WTC11 (cell line): ENCODE data around the gene FXYD7. TPM values are rescaled to one million over a fixed set of nuclear protein-coding genes. Genes with fewer than 3 reads are reported as not detected.

Experiments used
- ATAC-seq: fragments of 200-7000 bp; cut with Tn5 transposase; 2 replicates; pipeline ENCODE4 v1.10.0; 2021; ENCODE audit warnings: mild to moderate bottlenecking, moderate library complexity
- CTCF ChIA-PET: fragments of 300-600 bp; sonication (Branson Sonifier 250); formaldehyde crosslinking; loops from one replicate; lab custom pipeline; 2021; ENCODE audit warnings: antibody characterized with exemption; lab: Charles Lee
- POLR2A ChIA-PET: fragments of 350-600 bp; sonication (Branson Sonifier 250); formaldehyde crosslinking; loops from one replicate; lab custom pipeline; 2021; ENCODE audit warnings: antibody characterized with exemption; lab: Charles Lee
- DNase-seq: peaks from one replicate; pipeline ENCODE4 v3.0.0; 2021; ENCODE audit warnings: low spot score
- H3K27ac Mint-ChIP-seq: 2 replicates; pipeline ENCODE4 v1.8.0; 2021; ENCODE audit warnings: mixed read lengths
- H3K27me3 Mint-ChIP-seq: 2 replicates; pipeline ENCODE4 v1.8.0; 2021; ENCODE audit warnings: low read depth, mild to moderate bottlenecking, moderate library complexity, mixed read lengths
- H3K36me3 Mint-ChIP-seq: 2 replicates; pipeline ENCODE4 v1.8.0; 2021; ENCODE audit warnings: mixed read lengths
- H3K4me1 Mint-ChIP-seq: 2 replicates; pipeline ENCODE4 v1.8.0; 2022; ENCODE audit warnings: mixed read lengths
- H3K4me3 Mint-ChIP-seq: 2 replicates; pipeline ENCODE4 v1.8.0; 2021; ENCODE audit warnings: mild to moderate bottlenecking, moderate library complexity, mixed read lengths
- H3K9me3 Mint-ChIP-seq: 2 replicates; pipeline ENCODE4 v1.8.0; 2021; ENCODE audit warnings: mixed read lengths
- CBFB ChIP-seq: sonication (generic); formaldehyde crosslinking; IDR thresholded peaks from 2 replicates; pipeline ENCODE4 v1.8.1; 2022; ENCODE audit warnings: mild to moderate bottlenecking, low read depth, missing genetic modification reagents
- CDX4 ChIP-seq: fragments of 250-450 bp; sonication (Bioruptor Pico); IDR thresholded peaks from 2 replicates; pipeline ENCODE4 v1.9.0; 2021; ENCODE audit warnings: moderate library complexity, mild to moderate bottlenecking, inconsistent platforms, borderline replicate concordance
- E2F1 ChIP-seq: sonication (generic); formaldehyde crosslinking; IDR thresholded peaks from 2 replicates; pipeline ENCODE4 v1.8.0; 2022; ENCODE audit warnings: mild to moderate bottlenecking, missing genetic modification reagents
- ELF4 ChIP-seq: sonication (generic); formaldehyde crosslinking; IDR thresholded peaks from 2 replicates; pipeline ENCODE4 v1.8.1; 2022; ENCODE audit warnings: low read depth, mild to moderate bottlenecking, moderate library complexity, missing genetic modification reagents
- ETV6 ChIP-seq: sonication (generic); formaldehyde crosslinking; IDR thresholded peaks from 2 replicates; pipeline ENCODE4 v1.8.1; 2022; ENCODE audit warnings: mild to moderate bottlenecking, missing genetic modification reagents
- FOXP1 ChIP-seq: sonication (generic); formaldehyde crosslinking; IDR thresholded peaks from 2 replicates; pipeline ENCODE4 v1.8.0; 2022; ENCODE audit warnings: missing genetic modification reagents, mild to moderate bottlenecking, moderate library complexity, borderline replicate concordance
- JAZF1 ChIP-seq: fragments of 250-450 bp; sonication (Bioruptor Pico); IDR thresholded peaks from 2 replicates; pipeline ENCODE4 v1.9.0; 2021; ENCODE audit warnings: moderate library complexity, mild to moderate bottlenecking, inconsistent platforms
- MLX ChIP-seq: sonication (generic); formaldehyde crosslinking; IDR thresholded peaks from 2 replicates; pipeline ENCODE4 v1.8.1; 2023; ENCODE audit warnings: mild to moderate bottlenecking, missing genetic modification reagents, moderate library complexity
- MXD4 ChIP-seq: fragments of 250-450 bp; sonication (Bioruptor Pico); IDR thresholded peaks from 2 replicates; pipeline ENCODE4 v1.8.0; 2021; ENCODE audit warnings: mild to moderate bottlenecking, moderate library complexity, borderline replicate concordance
- MYBL2 ChIP-seq: sonication (generic); formaldehyde crosslinking; IDR thresholded peaks from 2 replicates; pipeline ENCODE4 v1.8.1; 2023; ENCODE audit warnings: mild to moderate bottlenecking, moderate library complexity, missing genetic modification reagents
- NFYB ChIP-seq: sonication (generic); formaldehyde crosslinking; conservative IDR thresholded peaks from 2 replicates; pipeline ENCODE4 v1.8.0; 2022; ENCODE audit warnings: low read depth, missing genetic modification reagents
- NR2C2 ChIP-seq: sonication (generic); formaldehyde crosslinking; IDR thresholded peaks from 2 replicates; pipeline ENCODE4 v1.8.0; 2022; ENCODE audit warnings: mild to moderate bottlenecking, missing genetic modification reagents
- RELA ChIP-seq: sonication (generic); formaldehyde crosslinking; IDR thresholded peaks from 2 replicates; pipeline ENCODE4 v1.8.1; 2022; ENCODE audit warnings: missing genetic modification reagents, mild to moderate bottlenecking, borderline replicate concordance
- USF1 ChIP-seq: sonication (generic); formaldehyde crosslinking; IDR thresholded peaks from 2 replicates; pipeline ENCODE4 v1.8.0; 2022; ENCODE audit warnings: mild to moderate bottlenecking, missing genetic modification reagents
- USF2 ChIP-seq: sonication (generic); formaldehyde crosslinking; IDR thresholded peaks from 2 replicates; pipeline ENCODE4 v1.8.1; 2023; ENCODE audit warnings: mild to moderate bottlenecking, missing genetic modification reagents, moderate library complexity
- ZNF138 ChIP-seq: sonication (generic); formaldehyde crosslinking; conservative IDR thresholded peaks from 2 replicates; pipeline ENCODE4 v1.8.1; 2022; ENCODE audit warnings: mild to moderate bottlenecking, moderate library complexity, missing genetic modification reagents
- ZNF232 ChIP-seq: sonication (generic); formaldehyde crosslinking; IDR thresholded peaks from 2 replicates; pipeline ENCODE4 v1.8.0; 2022; ENCODE audit warnings: mild to moderate bottlenecking, missing genetic modification reagents
- ZNF317 ChIP-seq: sonication (generic); formaldehyde crosslinking; IDR thresholded peaks from 2 replicates; pipeline ENCODE4 v1.8.1; 2023; ENCODE audit warnings: low read depth, mild to moderate bottlenecking, moderate library complexity, missing genetic modification reagents, borderline replicate concordance
- ZNF512 ChIP-seq: sonication (generic); formaldehyde crosslinking; IDR thresholded peaks from 2 replicates; pipeline ENCODE4 v1.8.1; 2022; ENCODE audit warnings: missing genetic modification reagents, borderline replicate concordance
- total RNA-seq: library from RNA; stranded (reverse); gene quantifications from 3 replicates; pipeline ENCODE4 v1.2.3, GENCODE V29; 2021

FXYD7 gene
- total RNA-seq, 1 experiment from 2014 or later, result 16.7 TPM

GRCh38 chr19:35117116-35117515 is 25.9 kb upstream of the FXYD7 start:
- H3K27me3 Mint-ChIP-seq, result peaks cover 3% of the 10 kb centered on the region
- peaks cover 36% of the 10 kb centered on the region for H3K4me1 Mint-ChIP-seq
- TF ChIP-seq ZNF138 (CRISPR knock-in tag), result no peak
- TF ChIP-seq JAZF1 (CRISPR knock-in tag), result no peak
- TF ChIP-seq USF2 (CRISPR knock-in tag), result no peak
- TF ChIP-seq FOXP1, result no peak
- TF ChIP-seq ETV6, result no peak
- TF ChIP-seq MLX (CRISPR knock-in tag), result no peak
- no peak for TF ChIP-seq USF1 (CRISPR knock-in tag)
- H3K4me3 Mint-ChIP-seq, result no peak overlapping the region
- CTCF ChIA-PET, result interaction anchor here (0.8 to 3.4 kb wide), 6 partner anchors 10 to 236 kb away, joined by 3 to 54 read pairs (median 4); partner anchors contain the start of gene LGI4
- no peak overlapping the region for H3K27ac Mint-ChIP-seq
- no peak for ATAC-seq
- H3K36me3 Mint-ChIP-seq, result no peaks in the 10 kb centered on the region
- no peaks in the 10 kb centered on the region for H3K9me3 Mint-ChIP-seq
- DNase-seq, result no peak
- POLR2A ChIA-PET, result no interaction called here

- CTCF ChIA-PET, result interaction anchor here (0.5 to 2.2 kb wide), 8 partner anchors 18 to 869 kb away, joined by 3 to 6 read pairs (median 4); no protein-coding TSS in a partner anchor
- no peak overlapping the region for H3K4me3 Mint-ChIP-seq
Measured at GRCh38 chr19:35117799-35118198, 25.3 kb upstream of the FXYD7 start.

More at GRCh38 chr19:35117799-35118198, 25.3 kb upstream of the FXYD7 start:
- H3K4me1 Mint-ChIP-seq, result peaks cover 41% of the 10 kb centered on the region
- no peak for TF ChIP-seq ZNF232 (CRISPR knock-in tag)
- TF ChIP-seq MYBL2 (CRISPR knock-in tag), result no peak
- TF ChIP-seq CBFB (CRISPR knock-in tag), result no peak
- no peak for TF ChIP-seq MXD4 (CRISPR knock-in tag)
- no peak for TF ChIP-seq NR2C2 (CRISPR knock-in tag)
- no peak for TF ChIP-seq ETV6
- TF ChIP-seq NFYB (CRISPR knock-in tag), result no peak
- no peak for TF ChIP-seq ZNF512
- TF ChIP-seq RELA, result no peak
- TF ChIP-seq CDX4 (CRISPR knock-in tag), result no peak
- TF ChIP-seq E2F1, result no peak
- TF ChIP-seq FOXP1, result no peak
- no peak for TF ChIP-seq ZNF317 (CRISPR knock-in tag)
- TF ChIP-seq ELF4, result no peak
- ATAC-seq, result no peak
- POLR2A ChIA-PET, result no interaction called here
- H3K36me3 Mint-ChIP-seq, result no peaks in the 10 kb centered on the region
- H3K9me3 Mint-ChIP-seq, result no peaks in the 10 kb centered on the region
- no peak overlapping the region for H3K27ac Mint-ChIP-seq
- peaks cover 3% of the 10 kb centered on the region for H3K27me3 Mint-ChIP-seq
- no peak for DNase-seq
